ENCODE measurements around the gene ARHGAP25. TPM values are rescaled to one million over a fixed set of nuclear protein-coding genes. Genes with fewer than 3 reads are reported as not detected.

ARHGAP25 gene
- 172 and 213 TPM in 2 replicates for total RNA-seq (2014; rRNA removed; shearing (Covaris generic); ENCODE audit: low replicate concordance)

GRCh38 chr2:68734688-68735525 is at the start of gene ARHGAP25:
Gene ARHGAP25 (plus strand): TSS chr2:68734811. CDS start chr2:68735200, 389 bp downstream.
- Histone ChIP-seq H3K4me2 (ENCODE audit: low read depth, low read length, poor library complexity, severe bottlenecking) (peak within 1 kb of the TSS; percentile 96), H3K4me3 (ENCODE audit: low read length) (peak within 1 kb of the TSS; percentile 83), H3K27me3 (ENCODE audit: low read length) (no peaks in the 10 kb centered on the region), H3K9ac (ENCODE audit: low read length) (peak within 1 kb of the TSS; percentile 84), H4K20me1 (ENCODE audit: insufficient read depth, low read depth, low read length) (no peaks in the 10 kb centered on the region; the same call in 1 of the 2 replicates), H3K4me1 (ENCODE audit: low read length) (peaks cover 61% of the 10 kb centered on the region), H3K79me2 (ENCODE audit: low read length) (peaks cover 48% of the 10 kb centered on the region), H3K9me2 (replicated peaks; ENCODE audit: insufficient read depth, low read length) (no peaks in the 10 kb centered on the region), H3K36me3 (ENCODE audit: insufficient read depth, low read length) (peaks cover 18% of the 10 kb centered on the region), H3K27ac (ENCODE audit: low read length) (peak within 1 kb of the TSS; percentile 96), H2AFZ (ENCODE audit: low read length) (peak within 1 kb of the TSS; percentile 31; the same call in 1 of the 2 replicates), H3K9me3 (ENCODE audit: low read length) (no peaks in the 10 kb centered on the region)
- peak; percentile 95 for DNase-seq

GRCh38 chr2:68686178-68686577 is 48.4 kb upstream of the ARHGAP25 start:
- Histone ChIP-seq H2AFZ (ENCODE audit: low read length) (peak overlapping the region; percentile 50; the same call in 1 of the 2 replicates), H3K4me1 (ENCODE audit: low read length) (peaks cover 68% of the 10 kb centered on the region), H3K27me3 (ENCODE audit: low read length) (no peaks in the 10 kb centered on the region), H3K27ac (ENCODE audit: low read length) (peak overlapping the region; percentile 63), H3K79me2 (ENCODE audit: low read length) (no peaks in the 10 kb centered on the region), H3K9me3 (ENCODE audit: low read length) (no peaks in the 10 kb centered on the region; the same call in 1 of the 2 replicates), H3K9ac (ENCODE audit: low read length) (no peak overlapping the region), H4K20me1 (ENCODE audit: insufficient read depth, low read depth, low read length) (no peaks in the 10 kb centered on the region), H3K4me2 (ENCODE audit: low read depth, low read length, poor library complexity, severe bottlenecking) (no peak overlapping the region), H3K36me3 (ENCODE audit: insufficient read depth, low read length) (no peaks in the 10 kb centered on the region), H3K4me3 (ENCODE audit: low read length) (no peak overlapping the region), H3K9me2 (replicated peaks; ENCODE audit: insufficient read depth, low read length) (no peaks in the 10 kb centered on the region)
- DNase-seq = no peak

GRCh38 chr2:68687018-68687417 is 47.6 kb upstream of the ARHGAP25 start:
- Histone ChIP-seq H3K27ac (ENCODE audit: low read length) (peak overlapping the region; percentile 63), H3K4me3 (ENCODE audit: low read length) (no peak overlapping the region), H3K9me3 (ENCODE audit: low read length) (no peaks in the 10 kb centered on the region), H3K4me2 (ENCODE audit: low read depth, low read length, poor library complexity, severe bottlenecking) (no peak overlapping the region), H3K27me3 (ENCODE audit: low read length) (no peaks in the 10 kb centered on the region), H3K79me2 (ENCODE audit: low read length) (no peaks in the 10 kb centered on the region), H4K20me1 (ENCODE audit: insufficient read depth, low read depth, low read length) (no peaks in the 10 kb centered on the region), H3K36me3 (ENCODE audit: insufficient read depth, low read length) (no peaks in the 10 kb centered on the region), H3K9me2 (replicated peaks; ENCODE audit: insufficient read depth, low read length) (no peaks in the 10 kb centered on the region), H3K4me1 (ENCODE audit: low read length) (peaks cover 74% of the 10 kb centered on the region), H3K9ac (ENCODE audit: low read length) (no peak overlapping the region), H2AFZ (ENCODE audit: low read length) (0 out of 2 replicates have a peak overlapping the region, but pooled peaks have one; percentile 18)
- no peak for DNase-seq

GRCh38 chr2:68689553-68690537 is 44.8 kb upstream of the ARHGAP25 start:
- Histone ChIP-seq H3K9ac (ENCODE audit: low read length) (peak overlapping the region; percentile 69), H4K20me1 (ENCODE audit: insufficient read depth, low read depth, low read length) (no peaks in the 10 kb centered on the region), H2AFZ (ENCODE audit: low read length) (no peak overlapping the region), H3K79me2 (ENCODE audit: low read length) (no peaks in the 10 kb centered on the region), H3K4me3 (ENCODE audit: low read length) (peak overlapping the region; percentile 51), H3K4me1 (ENCODE audit: low read length) (peaks cover 84% of the 10 kb centered on the region), H3K27me3 (ENCODE audit: low read length) (no peaks in the 10 kb centered on the region), H3K27ac (ENCODE audit: low read length) (peak overlapping the region; percentile 97), H3K4me2 (ENCODE audit: low read depth, low read length, poor library complexity, severe bottlenecking) (peak overlapping the region; percentile 79), H3K36me3 (ENCODE audit: insufficient read depth, low read length) (no peaks in the 10 kb centered on the region), H3K9me2 (replicated peaks; ENCODE audit: insufficient read depth, low read length) (no peaks in the 10 kb centered on the region), H3K9me3 (ENCODE audit: low read length) (no peaks in the 10 kb centered on the region)
- peak; percentile 99 for DNase-seq

- H3K4me2 ChIP-seq (ENCODE audit: low read depth, low read length, poor library complexity, severe bottlenecking) = peak overlapping the region; percentile 79
- no peak overlapping the region for H2AFZ ChIP-seq (ENCODE audit: low read length)
Observed at GRCh38 chr2:68690851-68691250, 43.8 kb upstream of the ARHGAP25 start.

GRCh38 chr2:68692511-68692910 is 42.1 kb upstream of the ARHGAP25 start:
- H3K9me2 ChIP-seq (replicated peaks; ENCODE audit: insufficient read depth, low read length) = no peaks in the 10 kb centered on the region
- H3K9me3 ChIP-seq (ENCODE audit: low read length) = no peaks in the 10 kb centered on the region; the same call in 1 of the 2 replicates
- H3K4me2 ChIP-seq (ENCODE audit: low read depth, low read length, poor library complexity, severe bottlenecking) = peak overlapping the region; percentile 42
- H4K20me1 ChIP-seq (ENCODE audit: insufficient read depth, low read depth, low read length) = no peaks in the 10 kb centered on the region
- H3K36me3 ChIP-seq (ENCODE audit: insufficient read depth, low read length) = no peaks in the 10 kb centered on the region
- H3K27me3 ChIP-seq (ENCODE audit: low read length) = no peaks in the 10 kb centered on the region
- peak overlapping the region; percentile 5 for H3K9ac ChIP-seq (ENCODE audit: low read length)
- DNase-seq = peak; percentile 76
- peak overlapping the region; percentile 97 for H3K27ac ChIP-seq (ENCODE audit: low read length)
- peaks cover 71% of the 10 kb centered on the region for H3K4me1 ChIP-seq (ENCODE audit: low read length)
- H3K79me2 ChIP-seq (ENCODE audit: low read length) = no peaks in the 10 kb centered on the region
- 0 out of 2 replicates have a peak overlapping the region, but pooled peaks have one; percentile 10 for H3K4me3 ChIP-seq (ENCODE audit: low read length)
- peak overlapping the region; percentile 54 for H2AFZ ChIP-seq (ENCODE audit: low read length)

More at GRCh38 chr2:68690851-68691250, 43.8 kb upstream of the ARHGAP25 start:
- Histone ChIP-seq H4K20me1 (ENCODE audit: insufficient read depth, low read depth, low read length) (no peaks in the 10 kb centered on the region), H3K79me2 (ENCODE audit: low read length) (no peaks in the 10 kb centered on the region), H3K9me3 (ENCODE audit: low read length) (no peaks in the 10 kb centered on the region; the same call in 1 of the 2 replicates), H3K9ac (ENCODE audit: low read length) (peak overlapping the region; percentile 69), H3K36me3 (ENCODE audit: insufficient read depth, low read length) (no peaks in the 10 kb centered on the region), H3K9me2 (replicated peaks; ENCODE audit: insufficient read depth, low read length) (no peaks in the 10 kb centered on the region), H3K27ac (ENCODE audit: low read length) (peak overlapping the region; percentile 97), H3K4me3 (ENCODE audit: low read length) (peak overlapping the region; percentile 51), H3K27me3 (ENCODE audit: low read length) (no peaks in the 10 kb centered on the region), H3K4me1 (ENCODE audit: low read length) (peaks cover 78% of the 10 kb centered on the region)
- DNase-seq = peak; percentile 86

DNA sequence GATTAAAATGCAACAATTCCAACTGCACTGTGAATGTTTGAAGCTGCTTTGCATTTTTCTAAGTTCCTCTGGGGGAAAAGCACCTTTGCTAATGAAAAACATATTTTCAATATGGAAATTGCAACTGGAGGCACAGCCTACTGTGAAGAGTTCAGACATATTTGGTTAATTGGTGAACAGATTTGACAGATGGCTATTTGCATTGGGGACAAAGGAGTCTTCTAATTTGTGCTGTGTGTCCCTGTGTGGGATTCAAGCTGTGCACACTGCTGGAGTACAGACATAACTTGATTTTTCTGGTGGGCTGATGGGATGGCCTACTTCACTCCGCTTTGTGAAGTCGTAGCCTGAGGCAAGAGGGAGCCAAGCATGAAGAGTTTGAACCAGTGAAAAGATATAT is 40.7 kb upstream of the ARHGAP25 start:
- Histone ChIP-seq H3K4me3 (ENCODE audit: low read length) (peak overlapping the region; percentile 10), H3K27me3 (ENCODE audit: low read length) (no peaks in the 10 kb centered on the region), H4K20me1 (ENCODE audit: insufficient read depth, low read depth, low read length) (no peaks in the 10 kb centered on the region), H3K4me1 (ENCODE audit: low read length) (peaks cover 74% of the 10 kb centered on the region), H3K9me3 (ENCODE audit: low read length) (no peaks in the 10 kb centered on the region; the same call in 1 of the 2 replicates), H3K27ac (ENCODE audit: low read length) (peak overlapping the region; percentile 97), H3K9ac (ENCODE audit: low read length) (peak overlapping the region; percentile 5; the same call in 1 of the 2 replicates), H3K4me2 (ENCODE audit: low read depth, low read length, poor library complexity, severe bottlenecking) (peak overlapping the region; percentile 42), H3K9me2 (replicated peaks; ENCODE audit: insufficient read depth, low read length) (no peaks in the 10 kb centered on the region), H3K79me2 (ENCODE audit: low read length) (no peaks in the 10 kb centered on the region), H3K36me3 (ENCODE audit: insufficient read depth, low read length) (no peaks in the 10 kb centered on the region), H2AFZ (ENCODE audit: low read length) (0 out of 2 replicates have a peak overlapping the region, but pooled peaks have one; percentile 1)
- peak; percentile 87 for DNase-seq

Data from Karpas-422 (cell line).